Stimulated activated CD8-positive, alpha-beta memory T cell treated with anti-CD3 and anti-CD28 coated beads, Interleukin-15, amount 100 ng/mL, for 1 hour (primary cell): ENCODE data around the gene NKIRAS2.

Source experiments
- DNase-seq: peaks from one replicate; pipeline ENCODE4 v3.0.0-alpha.2; 2020; ENCODE audit warnings: low read depth

NKIRAS2 gene

DNA sequence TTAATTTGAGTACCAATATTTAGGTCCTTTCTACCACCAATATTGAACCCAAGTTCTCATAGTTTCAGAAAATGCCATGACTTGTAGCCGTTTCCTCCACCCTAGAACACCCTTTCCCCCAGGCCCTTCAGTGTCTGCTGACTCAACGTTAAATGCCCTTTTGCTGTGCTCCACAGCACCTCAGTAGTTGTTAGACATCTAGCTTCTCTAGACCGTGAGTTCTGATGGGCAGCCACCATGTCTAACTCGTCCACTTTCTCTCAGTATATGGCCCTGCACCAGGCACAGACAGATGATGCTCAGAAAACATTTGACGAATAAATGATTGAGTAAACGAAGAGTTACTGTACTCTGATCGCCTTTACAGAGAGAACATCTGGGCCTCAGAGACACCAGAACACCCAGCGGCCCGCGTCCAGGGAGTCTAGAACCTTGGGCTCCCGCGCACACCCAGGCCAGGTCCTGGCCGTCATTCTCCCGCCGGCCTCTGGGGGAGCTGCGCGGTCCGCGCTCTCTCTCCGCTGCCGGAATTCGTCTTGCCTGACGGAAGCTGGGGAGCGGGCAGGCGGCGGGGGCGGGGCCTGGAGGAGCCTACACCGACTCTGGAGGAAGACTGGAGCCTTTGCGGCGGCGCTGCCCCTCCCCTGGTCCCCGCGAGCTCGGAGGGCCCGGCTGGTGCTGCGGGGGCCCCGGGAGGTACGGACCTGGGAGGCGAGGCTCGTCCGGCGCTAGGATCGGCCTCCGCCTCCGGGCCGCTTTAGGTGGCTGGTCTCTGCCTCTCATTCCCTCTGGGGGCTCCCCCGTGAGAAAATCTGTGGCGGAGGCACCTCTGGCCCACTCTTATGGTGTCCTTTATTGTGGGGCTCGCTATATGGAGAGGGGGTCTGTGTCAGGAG, at the start of gene NKIRAS2:
NKIRAS2 (plus strand) TSS at position 582 of the 896 bp plus-strand sequence. CDS start 1,488 bp downstream, outside the sequence.
- DNase-seq: peak; percentile 85

DNA sequence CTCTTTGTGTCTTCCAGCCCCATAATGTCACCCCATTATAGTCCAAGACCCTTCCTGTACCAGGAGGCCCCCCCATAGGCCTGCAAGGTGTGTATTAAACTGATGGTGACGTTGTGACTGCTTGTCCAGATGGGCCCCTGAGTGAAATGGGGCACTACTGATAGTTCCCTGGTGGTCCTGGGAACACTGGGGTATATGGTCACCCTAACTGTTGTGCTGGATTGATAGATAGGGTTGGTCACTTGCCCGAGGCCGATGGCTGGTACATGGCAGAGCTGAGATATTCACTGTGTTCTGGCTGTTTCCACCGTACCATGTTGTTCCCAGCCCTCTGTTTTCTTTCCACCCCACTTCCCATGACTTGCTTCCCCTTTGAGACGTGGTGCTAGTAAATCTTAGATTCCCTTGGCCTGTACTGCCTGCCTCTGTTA, 49.0 kb upstream of the NKIRAS2 start:
- DNase-seq: no peak

DNA sequence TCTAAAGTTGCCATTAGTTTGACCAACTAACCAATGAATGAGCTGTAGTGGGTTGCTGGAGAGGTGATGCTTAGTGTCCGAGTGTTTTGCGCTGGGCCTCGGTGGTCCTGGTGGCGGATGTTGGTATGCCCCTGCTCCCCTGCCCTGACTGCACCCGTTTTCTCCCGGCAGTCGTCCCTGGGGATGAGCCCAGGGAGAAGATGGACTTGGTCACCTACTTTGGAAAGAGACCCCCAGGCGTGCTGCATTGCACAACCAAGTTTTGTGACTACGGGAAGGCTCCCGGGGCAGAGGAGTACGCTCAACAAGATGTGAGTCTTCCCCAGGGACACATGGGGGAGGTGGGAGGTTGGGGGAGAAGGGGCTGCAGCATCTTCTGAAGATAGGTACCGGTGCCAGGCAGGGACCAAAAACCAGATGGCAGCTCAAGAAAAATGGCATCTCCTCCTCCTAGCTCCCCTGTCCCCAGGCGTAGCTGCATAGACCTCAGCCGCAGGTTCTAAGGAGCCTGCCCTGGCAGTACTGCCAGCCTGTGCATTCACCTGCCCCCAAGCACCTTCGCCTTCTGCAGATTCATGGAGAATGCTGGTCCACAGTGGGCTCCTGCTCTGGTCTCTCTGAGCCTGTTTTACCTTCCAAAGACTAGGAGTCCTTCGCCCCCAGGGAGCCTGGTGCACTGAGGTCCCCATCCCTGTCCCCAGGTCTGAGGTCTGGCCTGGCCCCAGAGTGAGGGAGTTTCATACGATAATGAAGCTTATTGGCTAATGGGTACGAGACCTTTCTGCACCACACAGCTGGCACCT, 48.0 kb upstream of the NKIRAS2 start:
- DNase-seq: no peak

DNA sequence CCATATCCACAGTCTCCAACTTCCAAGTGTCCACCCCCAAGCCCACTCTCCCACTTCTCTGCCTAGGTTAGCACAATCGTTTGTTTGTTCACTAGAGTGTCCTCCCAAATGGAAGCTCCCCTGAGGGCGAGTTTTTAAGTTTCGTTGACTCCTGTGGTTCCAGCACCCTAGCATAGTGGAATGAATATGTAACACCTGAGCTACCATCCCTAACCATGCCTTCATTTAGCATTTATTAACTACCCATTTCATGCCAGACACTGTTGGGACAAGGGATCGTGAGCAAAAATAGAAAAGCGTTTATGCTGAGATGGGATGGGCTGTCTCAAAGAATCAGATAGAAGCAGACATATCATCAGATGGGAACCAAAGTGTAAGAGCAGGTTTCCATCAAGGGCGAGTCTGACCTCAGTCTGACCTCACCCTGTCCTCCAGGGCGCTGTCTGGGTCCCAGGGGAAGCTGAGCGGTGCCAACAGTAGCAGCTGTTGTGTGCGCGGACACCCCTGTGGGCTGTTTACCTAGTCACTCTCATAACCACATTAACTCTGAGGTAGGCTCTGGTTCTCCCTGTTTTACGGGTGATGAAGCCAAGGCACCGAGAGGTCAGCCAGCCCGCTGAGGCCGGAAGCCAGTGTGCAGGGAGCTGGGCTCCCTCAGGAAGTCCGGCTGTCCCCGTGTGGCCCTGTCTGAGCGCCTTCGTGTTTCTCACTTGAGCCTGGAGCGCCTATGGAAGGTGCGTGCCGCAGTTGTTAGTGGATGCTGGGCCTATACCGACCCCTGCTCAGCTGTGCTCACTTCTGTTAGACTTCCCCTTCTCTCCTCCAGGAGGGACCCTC, 47.1 kb upstream of the NKIRAS2 start:
- DNase-seq: no peak

- DNase-seq: no peak
Observed at GRCh38 chr17:41973408-41973811, 46.5 kb upstream of the NKIRAS2 start.

DNA sequence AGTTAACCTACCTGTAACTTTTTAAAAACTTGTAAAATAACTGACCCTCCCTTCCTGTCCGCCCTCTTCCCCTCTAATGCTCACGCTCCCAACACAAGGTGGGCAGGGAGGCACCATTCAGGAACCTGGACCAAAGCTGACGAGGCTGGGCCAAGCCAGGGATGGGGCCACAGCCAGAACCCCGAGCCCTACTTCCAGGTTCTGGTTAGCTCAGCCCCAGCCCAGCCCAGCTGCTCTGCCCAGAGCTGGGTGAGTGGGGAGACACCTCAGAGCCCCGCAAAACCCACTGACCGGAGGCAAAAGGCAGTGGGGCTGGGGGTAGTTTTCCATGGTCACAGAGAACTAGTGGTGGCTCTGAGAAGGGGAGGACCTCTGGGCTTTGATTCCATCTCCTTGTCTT, 45.9 kb upstream of the NKIRAS2 start:
- no peak for DNase-seq

DNA sequence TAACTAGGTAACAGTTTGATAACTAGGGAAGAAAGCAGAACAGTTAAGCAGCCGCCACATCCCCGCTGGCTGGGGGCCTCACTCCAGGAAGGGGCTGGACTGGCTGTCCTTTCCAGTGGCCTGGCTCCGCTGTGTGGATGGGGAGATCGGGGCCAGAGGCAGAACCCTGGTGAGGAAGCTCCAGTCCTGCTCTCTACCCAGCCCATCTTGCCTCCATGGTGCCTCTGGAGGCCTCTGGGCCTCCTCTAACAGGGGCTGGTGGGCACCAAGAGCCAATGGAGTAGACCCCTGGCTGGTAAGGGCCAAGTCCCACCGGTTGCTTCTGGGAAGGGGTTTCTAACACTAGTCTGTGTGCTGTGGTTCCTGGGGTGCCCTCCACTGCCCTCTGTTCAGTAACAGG, 45.2 kb upstream of the NKIRAS2 start:
- no peak for DNase-seq

- no peak for DNase-seq
Observed at GRCh38 chr17:41975099-41976083, 44.5 kb upstream of the NKIRAS2 start.

DNA sequence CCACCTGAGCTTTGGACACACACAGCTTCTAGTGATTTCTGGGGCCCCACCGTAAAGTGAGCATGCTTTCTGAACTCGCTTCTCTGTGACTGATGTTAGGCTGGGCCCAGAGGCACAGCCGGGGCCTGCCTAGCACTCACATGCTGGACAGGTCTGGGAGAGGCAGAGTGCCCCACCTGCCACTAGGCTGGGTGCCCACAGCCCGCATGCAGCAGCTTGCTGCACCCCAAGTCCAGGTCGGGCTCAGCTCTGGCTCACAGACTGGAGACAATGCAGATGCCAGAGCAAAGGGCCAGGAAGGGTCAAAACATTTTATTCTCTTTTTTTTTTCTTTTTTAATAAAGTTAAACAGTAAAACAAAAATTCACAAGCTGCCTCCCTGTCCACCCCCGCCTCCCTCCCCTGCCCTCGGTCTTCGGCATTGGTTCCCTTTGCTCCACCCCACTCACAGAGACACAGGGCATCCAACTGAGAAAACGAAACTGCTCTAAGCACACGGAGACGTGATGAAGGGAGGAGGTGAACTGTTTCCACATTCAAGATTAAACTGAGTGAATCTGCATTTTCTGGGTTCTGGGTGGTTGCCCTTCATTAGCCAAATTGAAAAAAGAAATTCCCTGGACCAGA, 43.6 kb upstream of the NKIRAS2 start:
- no peak for DNase-seq

GRCh38 chr17:41977991-41978390, 41.9 kb upstream of the NKIRAS2 start:
- no peak for DNase-seq

DNA sequence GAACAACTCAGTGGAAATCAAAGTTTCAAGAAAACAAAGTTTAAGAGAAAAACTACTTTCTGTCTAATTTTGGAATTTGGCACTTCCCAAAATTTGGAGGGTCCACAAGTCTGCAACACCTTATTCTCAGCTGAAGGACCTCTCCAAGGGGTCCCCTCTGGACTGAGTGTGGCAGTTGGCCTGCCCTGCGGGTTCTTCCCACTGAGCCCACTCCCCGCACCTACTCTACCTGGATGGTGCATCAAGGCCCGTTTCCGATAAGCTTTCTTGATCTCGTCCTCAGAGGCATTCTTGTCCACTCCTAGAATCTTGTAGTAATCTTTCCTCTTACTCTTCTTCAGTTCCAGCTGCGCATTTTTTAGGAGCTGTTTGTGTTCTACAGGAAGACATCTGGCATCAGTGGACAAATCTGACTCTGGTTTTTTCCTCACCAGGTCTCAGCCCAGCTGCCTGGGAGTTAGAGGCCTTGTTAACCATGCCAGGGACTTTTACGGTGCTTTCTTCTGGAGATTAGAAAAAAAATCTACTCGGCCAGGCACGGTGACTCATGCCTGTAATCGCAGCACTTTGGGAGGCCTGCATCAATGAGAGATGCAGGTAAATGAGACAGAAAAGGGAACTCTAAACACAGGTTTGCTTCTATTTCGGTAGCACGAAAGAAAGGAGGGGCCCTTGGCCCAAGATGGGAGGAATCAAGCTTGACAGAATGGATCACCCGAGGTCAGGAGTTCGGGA, 37.7 kb upstream of the NKIRAS2 start:
- no peak for DNase-seq

- no peak for DNase-seq
Observed at GRCh38 chr17:41984454-41984853, 35.4 kb upstream of the NKIRAS2 start.

GRCh38 chr17:41985919-41986318, 34.0 kb upstream of the NKIRAS2 start:
- no peak for DNase-seq

DNA sequence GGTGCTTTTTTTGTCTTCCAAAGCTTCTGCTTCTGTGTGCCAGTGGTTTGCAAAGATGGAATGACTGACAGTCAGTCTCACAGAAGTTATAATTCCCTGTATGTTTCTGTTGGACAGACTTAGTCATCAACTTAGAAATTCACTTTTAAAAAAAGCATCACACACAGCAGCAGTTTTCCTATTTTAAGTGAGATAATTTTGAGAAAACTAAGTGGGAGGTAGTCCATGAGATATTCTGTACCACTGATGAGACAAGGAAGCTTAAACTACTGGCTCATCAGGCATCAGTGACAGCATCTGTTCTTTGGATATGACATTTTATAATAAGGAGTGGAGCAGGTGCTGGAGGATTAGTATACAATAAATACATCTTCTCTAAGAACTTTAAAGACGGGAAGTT, 33.3 kb upstream of the NKIRAS2 start:
- no peak for DNase-seq

- no peak for DNase-seq
Observed at GRCh38 chr17:41987642-41988041, 32.2 kb upstream of the NKIRAS2 start.

DNA sequence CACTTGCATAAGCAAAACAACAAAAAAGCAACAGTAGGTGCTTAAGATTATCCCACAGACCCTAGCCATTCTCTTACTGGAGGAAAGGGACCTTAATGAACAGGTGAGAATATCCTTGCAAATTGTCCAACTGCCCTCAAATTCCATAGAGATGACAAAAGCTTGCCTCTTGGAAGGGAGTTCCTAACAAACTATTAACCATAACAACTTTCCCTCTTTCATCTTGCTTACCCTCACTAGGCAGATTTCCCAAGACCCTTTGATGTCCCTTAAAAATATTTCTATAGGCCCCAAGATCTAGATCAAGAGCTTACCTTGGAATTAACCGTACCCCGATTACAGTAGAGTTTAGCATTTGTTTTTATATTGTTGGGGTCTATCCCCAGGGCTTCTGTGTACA, 31.5 kb upstream of the NKIRAS2 start:
- no peak for DNase-seq

DNA sequence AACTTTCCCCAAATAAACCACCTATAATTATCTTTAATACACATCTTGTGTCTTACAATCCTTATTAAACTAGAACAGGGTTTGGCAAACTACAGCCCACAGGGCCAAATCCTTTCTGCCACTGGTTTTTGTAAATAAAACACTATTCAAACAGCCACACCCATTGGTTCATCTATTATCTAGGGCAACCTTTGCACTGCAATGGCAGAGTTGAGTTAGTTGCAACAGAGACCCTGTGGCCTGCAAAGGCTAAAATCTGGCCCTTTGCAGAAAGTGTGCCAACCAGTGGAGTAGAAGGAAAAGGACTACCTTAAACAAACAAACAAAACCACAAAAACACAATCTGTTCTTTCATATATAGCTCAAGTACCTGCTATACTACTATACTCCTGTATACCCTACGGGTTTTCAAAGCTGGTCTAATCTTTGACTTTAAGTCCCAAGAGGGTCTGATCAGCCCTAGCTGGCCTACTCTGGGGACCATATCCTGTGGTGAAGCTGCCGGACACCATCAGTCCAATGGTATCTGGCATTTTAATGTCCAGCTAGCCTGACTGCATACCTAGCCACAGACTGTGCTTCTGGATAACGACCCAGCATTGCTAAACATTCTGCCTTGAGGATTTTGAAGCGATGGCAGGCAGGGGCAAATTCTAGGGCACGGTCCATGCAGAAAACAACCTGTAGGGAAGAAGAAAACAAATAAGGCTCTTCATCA, 30.0 kb upstream of the NKIRAS2 start:
- no peak for DNase-seq

DNA sequence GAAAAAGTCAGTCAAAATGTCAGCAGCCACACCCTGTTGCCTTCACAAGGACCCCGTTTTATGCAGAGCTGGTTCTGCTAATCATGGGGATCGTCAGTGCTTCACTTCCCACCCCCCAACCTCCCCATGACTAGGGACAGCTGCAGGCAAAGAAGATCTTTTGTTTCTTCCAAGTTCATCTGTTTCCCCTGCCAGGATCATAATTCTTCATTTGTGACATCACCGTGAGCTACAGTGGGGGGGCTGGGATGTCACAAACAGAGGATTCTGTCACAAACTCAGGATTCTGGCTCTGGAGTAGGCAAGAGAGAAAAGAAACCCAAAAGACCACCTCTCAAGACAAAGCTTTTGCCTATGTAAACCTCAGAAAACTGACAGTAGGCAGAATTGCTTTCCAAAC, 27.3 kb upstream of the NKIRAS2 start:
- DNase-seq: no peak

DNA sequence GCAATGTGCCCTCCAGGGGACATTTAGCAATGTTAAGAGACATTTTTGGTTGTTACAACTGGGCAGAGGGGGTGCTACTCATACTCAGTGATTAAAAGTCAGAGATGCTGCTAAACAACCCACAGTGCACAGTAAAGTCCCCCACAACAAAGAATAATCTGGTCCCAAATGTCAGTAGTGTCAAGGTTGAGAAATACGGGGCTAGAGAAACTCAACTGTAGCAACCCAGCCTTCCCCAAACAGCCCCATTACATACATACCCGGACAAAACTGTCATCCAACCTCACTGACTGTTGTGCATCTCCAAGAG, 23.1 kb upstream of the NKIRAS2 start:
- no peak for DNase-seq
